Epidermal melanocyte (primary cell): ENCODE measurements around the gene GRPEL2.

Experiments used
- DNase-seq: peaks from one replicate; pipeline ENCODE4 v3.0.0; 2011; ENCODE audit warnings: low spot score; ENCODE audit not compliant: insufficient read length

GRPEL2 gene

DNA sequence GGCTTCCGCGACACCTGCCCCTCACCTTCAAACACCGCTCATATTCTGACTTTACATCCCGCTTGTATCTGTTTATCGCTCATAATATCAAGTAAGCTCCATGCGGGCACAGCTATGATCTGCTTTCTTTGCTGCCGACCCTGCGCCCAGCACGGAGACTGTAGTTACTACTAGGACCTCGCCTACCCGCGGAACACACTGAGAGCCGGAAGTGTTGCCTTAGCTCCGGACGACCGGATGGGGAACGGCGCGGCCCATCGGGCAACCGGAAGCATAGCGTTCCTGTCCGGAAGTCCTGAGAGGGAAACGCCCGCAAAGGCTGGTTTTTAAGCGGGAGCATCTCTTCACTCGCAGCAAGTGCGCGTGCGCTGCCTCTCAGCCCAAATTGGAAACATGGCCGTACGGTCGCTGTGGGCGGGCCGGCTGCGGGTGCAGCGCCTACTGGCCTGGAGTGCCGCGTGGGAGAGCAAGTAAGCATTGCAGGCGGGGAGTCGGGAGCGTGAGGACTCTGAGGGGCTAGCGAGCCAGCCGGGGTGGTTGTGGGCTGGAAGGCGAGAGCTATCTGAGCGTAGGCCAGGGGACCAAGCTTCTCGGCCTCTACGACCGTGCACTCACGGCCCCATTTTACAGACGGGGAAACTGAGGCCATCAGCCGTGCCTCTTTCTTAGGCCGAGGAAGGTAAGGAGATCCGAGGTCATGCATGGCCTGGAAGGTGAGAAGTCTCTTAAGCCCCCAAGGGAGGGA is at the start of gene GRPEL2:
Gene GRPEL2 (plus strand): TSS at position 353 of the 745 bp plus-strand sequence. CDS start 41 bp downstream, at position 394.
- peak; percentile 97 for DNase-seq

- no peak for DNase-seq
These were observed 47.8 kb upstream of the GRPEL2 start for GRCh38 chr5:149297340-149298025.

GRCh38 chr5:149298163-149298562 is 47.1 kb upstream of the GRPEL2 start:
- no peak for DNase-seq

DNA sequence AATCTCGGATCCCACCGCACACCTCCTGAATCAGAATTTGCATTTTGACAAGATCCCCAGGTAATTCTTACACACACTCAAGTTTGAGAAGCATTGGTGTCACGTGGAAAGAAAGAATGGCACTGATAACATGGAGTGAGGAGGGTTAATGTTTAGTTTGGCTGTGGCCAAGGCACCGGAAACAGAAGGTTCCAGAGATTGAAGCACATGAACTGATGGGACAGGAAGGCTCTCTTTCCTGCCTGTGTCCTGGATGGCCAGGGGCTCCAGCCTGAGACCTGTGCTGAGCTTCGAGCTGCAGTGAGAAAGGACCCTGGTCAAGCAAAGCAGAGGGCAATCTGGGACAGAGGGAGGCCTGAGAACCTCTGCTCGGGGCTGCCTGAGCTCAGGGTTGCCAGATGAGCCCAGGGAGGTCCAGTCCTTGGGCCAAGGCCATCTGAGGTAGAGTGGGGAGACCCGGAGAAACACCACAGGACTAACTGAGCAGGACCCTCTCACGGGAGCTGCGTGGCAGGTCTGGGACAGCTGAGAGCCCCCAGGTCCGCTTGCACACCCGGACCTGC is 46.4 kb upstream of the GRPEL2 start:
- no peak for DNase-seq

- DNase-seq, result no peak
These were observed 45.7 kb upstream of the GRPEL2 start for GRCh38 chr5:149299451-149300054.

- DNase-seq, result no peak
These were observed 44.9 kb upstream of the GRPEL2 start for GRCh38 chr5:149300441-149300840.

GRCh38 chr5:149301049-149301743 is 44.1 kb upstream of the GRPEL2 start:
- DNase-seq, result no peak

- no peak for DNase-seq
These were observed 43.4 kb upstream of the GRPEL2 start for GRCh38 chr5:149301744-149302380.

- DNase-seq, result no peak
These were observed 42.7 kb upstream of the GRPEL2 start for GRCh38 chr5:149302641-149303040.

DNA sequence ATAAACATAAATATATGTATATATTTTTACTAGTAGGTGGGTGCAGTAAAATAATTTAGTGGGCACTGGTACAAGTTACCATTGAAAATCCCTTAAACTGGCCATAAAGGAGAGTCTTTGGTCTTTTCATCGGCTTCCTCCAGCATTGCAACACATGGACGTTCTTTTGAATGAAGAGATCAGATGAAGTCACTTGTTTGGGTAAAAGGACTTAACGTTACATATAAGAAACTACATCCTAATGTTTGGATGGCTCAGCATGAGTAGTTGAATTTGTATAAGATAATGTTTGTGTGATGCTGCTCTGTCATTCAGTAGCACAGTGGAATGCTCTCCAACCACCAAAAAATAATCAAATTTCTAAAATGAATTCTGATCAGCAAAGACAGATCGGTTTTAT is 42.1 kb upstream of the GRPEL2 start:
- no peak for DNase-seq

GRCh38 chr5:149304195-149305078 is 40.9 kb upstream of the GRPEL2 start:
- no peak for DNase-seq

DNA sequence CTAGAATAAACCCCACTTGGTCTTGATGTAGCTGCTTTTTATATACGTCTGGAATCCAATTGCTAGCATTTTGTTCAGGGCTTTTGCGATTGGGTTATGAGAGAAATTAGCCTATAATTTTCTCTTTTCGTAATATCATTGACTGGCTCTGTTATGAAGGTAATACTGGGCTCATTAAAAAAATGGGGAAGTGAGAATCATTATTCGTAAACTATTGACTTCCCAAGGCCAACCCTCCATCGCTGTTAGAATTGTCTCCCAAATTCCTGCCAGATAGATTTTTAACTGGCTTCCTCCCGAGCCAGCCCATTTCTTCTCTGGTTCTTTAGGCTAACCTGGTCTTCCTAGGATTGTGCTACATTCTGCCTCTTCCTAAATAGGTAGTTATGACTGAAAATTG is 35.9 kb upstream of the GRPEL2 start:
- no peak for DNase-seq

- no peak for DNase-seq
These were observed 34.8 kb upstream of the GRPEL2 start for GRCh38 chr5:149310488-149310887.

DNA sequence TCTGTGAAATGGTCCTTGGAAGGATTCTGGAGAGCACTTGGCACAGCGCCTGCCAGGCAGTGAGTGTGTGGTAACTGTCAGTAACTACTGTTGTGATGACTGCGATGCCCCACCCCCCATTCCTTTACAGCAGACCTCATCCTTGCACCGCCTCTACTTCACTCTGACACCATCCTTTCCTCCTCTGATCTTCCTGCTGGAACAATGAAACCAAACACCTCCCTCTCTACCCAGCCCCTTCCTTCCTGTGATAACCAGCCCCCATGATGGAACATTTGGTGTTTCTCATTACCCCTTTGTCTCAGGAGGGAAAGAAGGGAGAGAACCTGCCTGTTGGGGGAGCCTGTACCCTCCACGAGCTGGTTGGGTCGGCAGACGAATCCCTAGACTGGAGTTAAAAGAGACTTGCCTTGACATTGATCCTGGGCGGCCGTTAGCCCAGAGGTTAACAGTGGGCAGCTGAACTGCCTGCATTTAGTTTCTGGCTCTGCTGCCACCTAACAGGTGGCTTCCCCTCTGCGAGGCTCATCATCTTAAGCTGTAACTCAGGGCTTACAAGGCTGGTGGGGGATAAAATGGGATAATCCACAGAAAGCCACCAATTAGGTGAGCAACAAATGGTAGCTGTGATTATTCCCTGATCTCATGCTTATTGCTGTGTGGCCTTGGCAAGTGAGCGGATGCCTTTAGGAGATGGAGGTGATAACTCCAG is 34.2 kb upstream of the GRPEL2 start:
- DNase-seq, result no peak

GRCh38 chr5:149313151-149313841 is 32.0 kb upstream of the GRPEL2 start:
- DNase-seq, result no peak

DNA sequence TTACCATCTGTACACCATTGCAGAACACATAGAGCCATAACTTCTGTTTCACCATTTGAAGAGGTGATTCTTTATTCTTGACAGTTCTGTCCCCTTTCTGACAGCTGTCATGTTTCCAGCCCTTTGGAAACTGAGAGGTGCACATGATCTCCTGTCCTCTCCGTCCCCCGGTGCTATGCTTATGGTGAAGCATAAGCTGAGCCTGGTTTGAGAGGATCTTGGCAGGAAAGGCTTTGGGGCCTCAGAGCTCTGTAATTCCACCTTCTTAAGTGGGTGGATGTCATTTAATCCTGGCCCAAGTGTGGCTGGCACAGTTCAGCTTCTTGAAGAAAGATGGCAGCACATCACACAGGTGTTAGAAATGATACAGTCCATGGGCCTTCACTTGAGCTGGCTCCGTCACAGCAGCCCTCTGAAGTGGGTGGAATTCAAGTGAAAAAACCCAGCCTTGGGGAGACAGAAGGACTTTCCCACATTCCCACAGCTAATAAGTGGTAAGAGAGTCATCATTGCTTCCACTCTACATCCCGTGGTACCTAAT is 30.7 kb upstream of the GRPEL2 start:
- DNase-seq, result no peak

DNA sequence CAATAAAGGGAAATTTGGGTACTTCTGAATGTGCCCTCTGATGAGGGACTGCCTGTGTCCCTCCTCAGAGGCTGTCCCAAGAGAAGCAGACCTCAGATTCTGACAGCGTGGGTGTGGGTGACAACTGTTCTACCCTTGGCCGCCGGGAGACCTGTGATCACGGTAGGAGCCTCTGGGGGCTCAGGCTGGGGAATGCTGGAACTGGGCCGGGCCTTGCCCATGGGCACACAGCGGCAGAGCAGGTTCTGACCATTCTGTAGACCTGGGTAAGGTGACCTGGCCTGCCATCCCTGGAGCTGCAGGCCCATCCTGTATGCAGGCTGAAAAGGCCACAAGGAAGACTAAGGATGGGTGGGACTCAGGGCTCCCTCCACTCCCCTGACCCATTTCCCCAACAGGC is 29.5 kb upstream of the GRPEL2 start:
- no peak for DNase-seq

DNA sequence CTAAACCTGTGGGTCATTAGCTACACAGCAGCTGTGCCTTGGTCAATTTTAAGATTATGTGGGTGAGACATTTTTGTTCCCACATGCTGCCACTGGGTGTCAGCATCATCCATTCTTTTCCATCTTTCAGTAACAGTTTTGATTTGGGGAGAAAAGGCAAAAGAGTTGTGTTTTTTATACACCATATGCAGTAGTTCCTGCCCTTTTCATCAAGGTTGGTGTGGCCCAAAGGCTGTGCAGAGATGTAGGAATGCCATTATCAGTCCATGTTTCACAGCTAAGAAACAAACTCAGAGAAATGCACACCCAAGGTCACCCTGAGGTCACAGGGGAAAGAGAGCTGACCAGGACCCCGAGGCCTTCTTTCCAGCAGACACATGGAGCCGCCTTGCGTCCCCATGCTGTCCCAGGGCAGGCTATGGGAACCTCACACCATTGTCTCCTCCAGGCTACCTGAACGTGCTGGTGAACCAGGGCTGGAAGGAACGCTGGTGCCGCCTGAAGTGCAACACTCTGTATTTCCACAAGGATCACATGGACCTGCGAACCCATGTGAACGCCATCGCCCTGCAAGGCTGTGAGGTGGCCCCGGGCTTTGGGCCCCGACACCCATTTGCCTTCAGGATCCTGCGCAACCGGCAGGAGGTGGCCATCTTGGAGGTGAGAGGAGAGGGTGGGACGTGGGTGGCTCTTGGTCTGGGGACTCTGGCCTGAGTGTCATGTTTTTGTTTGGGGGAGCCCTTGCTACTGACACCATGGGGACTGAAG is 27.8 kb upstream of the GRPEL2 start:
- DNase-seq, result peak; percentile 63
